NCI-H1105 treated with DMSO at 0.1 percent for 48 hours (cell line): ENCODE measurements around the gene DEFB118.
"Not testable (repeated sequence)": the region's sequence is repeated elsewhere in the genome, so short reads cannot be mapped to it uniquely, and the experiment has no call there.

Experiments used
- DNase-seq: peaks from one replicate; lab custom pipeline; 2025; lab: John Stamatoyannopoulos, UW

DEFB118 gene

GRCh38 chr20:31368301-31368700 is at the start of gene DEFB118:
DEFB118 (plus strand) TSS chr20:31368601; CDS start chr20:31368651, 50 bp downstream.
- DNase-seq = no peak

- DNase-seq = no peak
Observed at GRCh38 chr20:31322504-31322903, 45.9 kb upstream of the DEFB118 start.

- DNase-seq = no peak
Observed at GRCh38 chr20:31330893-31331292, 37.5 kb upstream of the DEFB118 start.

- DNase-seq = no peak
Observed at GRCh38 chr20:31341470-31341869, 26.9 kb upstream of the DEFB118 start.

GRCh38 chr20:31355981-31356380 is 12.4 kb upstream of the DEFB118 start:
- DNase-seq = no peak

- DNase-seq = no peak
Observed at GRCh38 chr20:31363295-31363694, 5.1 kb upstream of the DEFB118 start.

- DNase-seq = not testable (repeated sequence)
Observed at GRCh38 chr20:31364272-31364671, 4.1 kb upstream of the DEFB118 start.

GRCh38 chr20:31374346-31374745 is 5.9 kb downstream of the DEFB118 start:
- no peak for DNase-seq

GRCh38 chr20:31390490-31390889 is 22.1 kb downstream of the DEFB118 start, which contains the start of gene DEFB119:
DEFB119 (minus strand) TSS chr20:31390590; CDS start chr20:31390483, 107 bp downstream.
- DNase-seq = no peak

GRCh38 chr20:31392836-31393235 is 24.4 kb downstream of the DEFB118 start:
- DNase-seq = no peak

GRCh38 chr20:31394900-31395299 is 26.5 kb downstream of the DEFB118 start:
- no peak for DNase-seq

- DNase-seq = no peak
Observed at GRCh38 chr20:31403886-31404285, 35.5 kb downstream of the DEFB118 start.

- DNase-seq = no peak
Observed at GRCh38 chr20:31406115-31406514, 37.7 kb downstream of the DEFB118 start, which contains the start of gene DEFB121. DEFB121 (minus strand) TSS chr20:31406215; CDS start chr20:31406152, 63 bp downstream.

- no peak for DNase-seq
Observed at GRCh38 chr20:31410011-31410410, 41.6 kb downstream of the DEFB118 start.

GRCh38 chr20:31414381-31414780 is 46.0 kb downstream of the DEFB118 start:
- DNase-seq = no peak

GRCh38 chr20:31415653-31416052 is 47.3 kb downstream of the DEFB118 start:
- no peak for DNase-seq

- no peak for DNase-seq
Observed at GRCh38 chr20:31418307-31418706, 49.9 kb downstream of the DEFB118 start.
